NCI-H187 treated with DMSO at 0.1 percent for 48 hours (cell line): ENCODE measurements around the gene MLXIP.

Source experiments
- DNase-seq: peaks from one replicate; lab custom pipeline; 2025; lab: John Stamatoyannopoulos, UW

MLXIP gene

DNA sequence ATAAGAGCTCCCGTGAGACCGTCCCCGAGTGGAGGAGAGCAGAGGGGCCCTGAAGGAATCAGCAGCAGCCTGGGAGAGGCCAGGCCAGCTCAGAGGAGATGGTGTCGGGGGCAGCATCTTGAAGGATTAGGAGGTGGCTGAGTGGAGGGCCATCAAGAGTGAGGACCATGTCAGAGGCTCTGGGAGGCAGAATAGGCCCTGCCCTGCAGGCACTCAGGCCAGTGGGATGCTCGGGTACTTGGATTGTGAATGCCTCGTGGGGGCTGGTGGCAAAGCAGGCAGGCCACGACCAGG is 47.7 kb downstream of the MLXIP start:
- DNase-seq, result no peak

DNA sequence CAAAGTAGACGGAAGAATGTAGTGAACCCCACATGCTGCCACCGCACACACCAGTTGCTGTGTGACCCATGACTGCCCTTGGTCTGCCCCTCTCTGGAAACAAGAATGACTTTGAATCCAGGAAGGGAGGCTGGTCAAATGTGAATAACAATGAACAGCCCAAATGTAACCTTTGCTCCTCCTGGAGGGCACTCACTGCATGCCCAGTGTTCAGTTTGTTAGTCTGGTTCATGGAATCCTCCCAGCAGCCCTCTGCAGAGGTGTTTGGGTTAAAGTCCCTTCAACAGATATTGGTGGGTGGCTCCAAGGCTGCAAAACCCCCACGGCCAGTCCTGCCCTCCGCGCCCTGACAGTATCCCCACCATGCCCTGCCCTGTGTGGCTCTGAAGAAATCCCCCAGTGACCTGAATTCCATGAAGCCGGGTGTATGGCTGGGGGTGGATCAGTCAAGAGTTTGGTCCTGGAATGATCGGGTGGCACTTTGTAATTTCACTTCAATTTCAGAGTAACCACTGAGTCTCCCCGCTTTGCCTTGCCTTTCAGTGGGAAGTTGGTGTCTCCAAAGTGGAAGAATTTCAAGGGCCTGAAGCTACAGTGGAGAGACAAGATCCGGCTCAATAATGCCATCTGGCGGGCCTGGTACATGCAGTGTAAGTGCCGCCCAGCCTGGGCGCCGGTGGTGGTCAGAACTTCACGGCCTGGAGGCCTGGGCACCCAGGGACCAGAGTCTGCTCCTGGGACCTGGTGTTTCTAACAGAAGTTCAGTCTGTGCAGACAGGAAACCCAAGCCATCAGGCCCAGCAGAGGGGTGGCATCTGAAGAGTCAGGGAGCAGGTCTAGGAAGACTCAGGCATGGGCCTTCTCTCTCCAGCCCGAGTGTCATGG is 48.4 kb downstream of the MLXIP start:
- no peak for DNase-seq

DNA sequence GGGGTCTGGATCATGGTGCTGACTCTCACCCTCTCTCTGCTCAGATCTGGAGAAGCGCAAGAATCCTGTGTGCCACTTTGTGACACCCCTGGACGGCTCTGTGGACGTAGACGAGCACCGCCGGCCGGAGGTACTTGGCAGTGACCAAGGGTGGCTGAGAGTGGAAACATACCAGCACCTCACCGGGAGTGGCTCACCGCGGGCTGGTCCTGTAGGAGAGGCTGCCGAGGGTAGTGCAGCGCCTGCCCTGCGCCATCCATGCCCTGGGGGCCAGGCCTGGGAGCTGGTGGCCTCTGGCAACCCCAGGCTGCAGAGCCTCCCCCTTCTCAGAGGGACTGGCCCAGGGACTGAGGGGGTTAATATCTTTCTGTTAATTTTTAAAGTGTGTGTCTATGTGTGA is 49.3 kb downstream of the MLXIP start:
- no peak for DNase-seq

DNA sequence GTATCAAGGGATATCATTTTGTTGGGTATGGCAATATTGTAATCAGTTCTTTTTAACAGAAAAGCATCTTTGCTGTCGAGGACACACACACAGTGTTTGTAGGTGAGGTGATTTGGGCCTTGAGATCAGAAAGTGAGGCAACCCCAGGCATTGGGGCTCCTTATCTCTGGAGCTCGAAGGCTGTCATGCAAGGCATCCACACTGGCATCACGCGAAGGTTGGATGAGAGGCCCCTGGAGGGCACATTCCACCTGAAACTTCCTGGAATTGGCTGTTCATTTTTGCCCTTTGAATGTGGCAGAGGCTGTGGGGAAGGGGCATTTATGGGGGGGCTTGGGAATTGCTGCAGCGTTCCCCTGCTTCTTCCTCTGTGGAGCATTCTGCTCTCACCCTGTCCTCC is 49.9 kb downstream of the MLXIP start:
- DNase-seq, result no peak

DNA sequence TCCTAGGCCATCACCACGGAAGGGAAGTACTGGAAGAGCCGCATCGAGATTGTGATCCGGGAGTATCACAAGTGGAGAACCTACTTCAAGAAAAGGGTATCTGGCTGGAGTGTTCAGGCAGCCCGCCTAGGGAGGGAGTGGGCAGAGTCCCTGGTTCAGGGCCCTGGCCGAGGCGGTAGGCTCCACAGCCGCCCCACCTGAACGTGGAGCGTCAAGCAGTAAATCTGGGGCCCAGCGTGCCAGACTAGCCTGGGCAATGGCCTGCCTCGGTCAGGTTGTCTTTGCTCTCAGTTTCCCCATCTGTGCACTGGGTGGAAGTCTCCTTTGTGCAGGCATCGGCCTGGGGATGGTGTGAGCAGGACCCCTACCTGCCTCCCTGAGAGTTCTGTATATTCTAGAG is 50.6 kb downstream of the MLXIP start:
- DNase-seq, result no peak

DNA sequence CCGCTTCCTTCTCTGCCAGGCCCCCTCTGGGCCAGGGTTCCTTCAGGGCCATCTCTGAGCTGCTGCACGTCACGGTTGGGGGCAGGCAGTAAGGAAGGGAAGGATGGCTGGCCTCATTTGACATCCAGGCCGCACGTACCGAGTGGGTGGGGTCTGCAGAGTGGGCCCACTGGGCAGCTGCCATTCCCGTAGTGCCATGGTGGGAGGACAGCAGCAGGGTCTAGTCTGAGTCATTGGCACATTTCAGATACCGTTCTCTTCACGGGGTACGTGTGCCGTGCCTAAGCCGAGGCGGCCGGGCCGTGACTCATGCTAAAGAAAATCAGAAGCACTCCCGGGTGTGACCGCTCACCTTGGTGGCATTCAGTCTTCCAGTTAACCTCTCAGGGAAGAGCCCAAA is 51.6 kb downstream of the MLXIP start:
- no peak for DNase-seq

DNA sequence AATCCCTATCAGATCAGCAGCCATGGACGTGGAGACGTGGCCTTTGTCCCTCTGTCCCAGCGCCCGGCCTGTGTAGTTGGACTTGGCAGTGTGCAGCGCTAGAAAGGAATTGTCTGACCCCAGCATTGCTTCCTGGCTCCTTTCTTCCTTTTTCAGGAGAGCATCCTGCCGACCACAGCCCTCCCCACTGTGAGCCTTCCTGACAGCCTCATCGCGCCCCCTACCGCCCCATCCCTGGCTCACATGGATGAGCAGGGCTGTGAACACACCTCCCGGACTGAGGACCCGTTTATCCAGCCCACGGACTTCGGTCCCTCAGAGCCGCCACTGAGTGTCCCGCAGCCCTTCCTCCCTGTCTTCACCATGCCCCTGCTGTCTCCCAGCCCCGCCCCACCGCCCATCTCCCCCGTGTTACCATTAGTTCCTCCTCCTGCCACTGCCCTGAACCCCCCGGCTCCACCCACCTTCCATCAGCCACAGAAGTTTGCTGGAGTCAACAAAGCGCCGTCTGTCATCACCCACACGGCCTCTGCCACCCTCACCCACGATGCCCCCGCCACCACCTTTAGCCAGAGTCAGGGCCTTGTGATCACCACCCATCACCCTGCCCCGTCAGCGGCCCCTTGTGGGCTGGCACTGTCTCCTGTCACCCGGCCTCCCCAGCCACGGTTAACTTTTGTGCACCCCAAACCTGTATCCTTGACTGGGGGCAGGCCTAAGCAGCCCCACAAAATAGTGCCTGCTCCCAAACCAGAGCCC is 54.8 kb downstream of the MLXIP start:
- DNase-seq, result no peak

DNA sequence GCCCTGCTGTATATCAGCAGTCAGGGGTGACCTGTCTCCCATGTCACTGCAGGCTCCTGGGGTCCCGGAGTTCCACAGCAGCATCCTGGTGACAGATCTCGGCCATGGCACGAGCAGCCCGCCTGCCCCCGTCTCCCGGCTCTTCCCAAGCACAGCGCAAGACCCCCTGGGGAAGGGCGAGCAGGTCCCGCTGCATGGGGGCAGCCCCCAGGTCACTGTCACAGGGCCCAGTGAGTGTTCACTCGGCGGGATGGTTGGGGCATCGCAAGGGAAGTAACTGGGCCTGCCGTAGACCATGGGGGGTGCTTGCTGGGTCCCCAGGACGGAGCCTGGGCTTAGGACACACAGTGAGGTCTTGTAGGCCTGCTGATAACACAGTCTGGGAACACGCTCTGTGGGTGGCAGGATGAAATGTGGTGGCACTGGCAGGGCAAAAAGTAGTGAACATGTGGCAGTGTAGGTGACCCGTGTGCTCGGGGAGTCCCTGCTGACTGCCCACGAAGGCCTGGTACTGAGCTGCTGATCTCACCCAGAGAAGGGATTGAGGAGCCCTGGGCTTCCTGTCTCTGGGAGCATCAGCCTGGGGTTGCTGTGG is 57.0 kb downstream of the MLXIP start:
- no peak for DNase-seq

DNA sequence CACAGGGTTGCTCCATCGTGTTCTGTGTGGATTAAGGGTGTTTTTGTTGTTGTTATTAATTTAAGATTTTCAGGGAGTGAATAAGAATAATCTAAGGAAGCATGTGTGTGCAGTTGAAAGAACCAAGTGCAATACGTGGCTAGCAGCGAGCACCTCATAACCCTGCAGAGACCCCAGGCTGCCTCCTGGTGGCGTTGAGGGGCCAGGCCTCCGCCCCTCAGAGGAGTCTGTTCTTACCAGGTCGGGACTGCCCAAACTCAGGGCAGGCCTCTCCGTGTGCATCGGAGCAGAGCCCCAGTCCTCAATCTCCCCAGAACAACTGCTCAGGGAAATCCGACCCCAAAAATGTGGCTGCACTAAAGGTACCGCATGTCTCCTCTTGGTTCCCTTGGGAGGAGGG is 58.7 kb downstream of the MLXIP start:
- no peak for DNase-seq

DNA sequence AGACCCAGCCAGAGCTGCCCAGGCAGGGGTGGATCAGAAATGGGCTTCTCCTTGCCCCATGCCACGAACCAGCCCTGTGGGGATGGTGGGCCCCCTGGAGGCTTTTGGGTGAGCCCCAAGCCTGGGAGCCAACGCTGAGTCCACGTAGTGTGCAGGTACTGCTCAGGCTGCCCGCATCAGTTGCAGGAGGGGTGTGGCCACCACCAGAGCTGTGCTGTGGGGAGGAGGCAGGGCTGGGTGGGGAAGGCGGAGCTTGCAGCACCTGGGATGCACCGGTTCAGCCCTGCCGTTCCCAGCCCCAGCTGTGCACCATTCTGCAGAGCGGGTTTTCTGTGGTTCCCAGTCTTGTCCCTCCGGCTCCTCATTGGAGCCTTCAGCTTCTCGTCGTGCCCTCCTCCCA is 59.1 kb downstream of the MLXIP start:
- DNase-seq, result peak; percentile 64

DNA sequence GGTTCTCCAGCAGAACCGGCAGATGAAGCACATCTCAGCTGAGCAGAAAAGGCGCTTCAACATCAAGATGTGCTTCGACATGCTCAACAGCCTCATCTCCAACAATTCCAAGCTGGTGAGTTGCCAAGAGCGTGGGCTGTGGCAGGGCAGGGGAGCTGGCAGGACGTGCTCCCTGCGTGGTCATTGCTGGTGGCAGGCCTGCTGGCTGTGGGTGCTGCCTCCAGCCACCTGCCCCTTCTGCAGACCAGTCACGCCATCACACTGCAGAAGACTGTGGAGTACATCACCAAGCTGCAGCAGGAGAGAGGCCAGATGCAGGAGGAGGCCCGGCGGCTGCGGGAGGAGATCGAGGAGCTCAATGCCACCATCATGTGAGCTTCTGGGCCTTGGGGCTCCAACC is 59.6 kb downstream of the MLXIP start:
- no peak for DNase-seq

DNA sequence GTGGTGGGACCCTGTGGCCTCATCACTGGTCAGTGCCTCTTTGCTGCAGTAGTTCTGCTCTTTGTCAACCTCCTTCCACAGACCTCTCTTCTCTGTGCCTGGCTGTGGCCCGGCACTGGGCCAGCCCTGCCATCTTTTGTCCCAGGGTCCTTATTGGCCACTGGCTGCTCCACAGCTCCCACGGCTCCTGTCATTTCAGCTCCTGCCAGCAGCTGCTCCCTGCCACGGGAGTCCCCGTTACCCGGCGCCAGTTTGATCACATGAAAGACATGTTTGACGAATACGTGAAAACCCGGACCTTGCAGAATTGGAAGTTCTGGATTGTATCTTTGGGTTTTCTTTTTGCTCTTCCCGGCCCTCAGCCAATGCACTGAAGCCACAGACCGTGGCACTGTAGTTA is 60.1 kb downstream of the MLXIP start:
- no peak for DNase-seq

DNA sequence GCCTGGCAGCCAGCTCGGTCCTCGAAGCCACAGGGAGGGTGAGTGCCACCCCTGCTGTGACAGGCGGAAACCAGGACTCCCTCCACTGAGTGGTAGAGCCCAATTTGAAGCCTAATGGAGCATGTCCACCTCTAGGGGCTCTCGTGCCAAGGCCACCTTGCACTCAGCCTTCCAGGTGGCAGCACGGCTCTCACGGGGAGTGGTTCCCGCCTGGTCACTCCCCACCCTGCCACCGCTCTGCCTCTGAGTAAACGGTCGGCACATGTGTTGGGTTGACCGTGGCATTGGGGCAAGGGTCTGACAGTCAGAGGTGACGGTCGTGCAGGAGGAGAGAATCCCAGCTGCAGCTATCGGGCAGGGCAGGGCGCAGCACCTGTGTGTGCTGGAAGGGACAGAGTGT is 60.7 kb downstream of the MLXIP start:
- peak; percentile 36 for DNase-seq

DNA sequence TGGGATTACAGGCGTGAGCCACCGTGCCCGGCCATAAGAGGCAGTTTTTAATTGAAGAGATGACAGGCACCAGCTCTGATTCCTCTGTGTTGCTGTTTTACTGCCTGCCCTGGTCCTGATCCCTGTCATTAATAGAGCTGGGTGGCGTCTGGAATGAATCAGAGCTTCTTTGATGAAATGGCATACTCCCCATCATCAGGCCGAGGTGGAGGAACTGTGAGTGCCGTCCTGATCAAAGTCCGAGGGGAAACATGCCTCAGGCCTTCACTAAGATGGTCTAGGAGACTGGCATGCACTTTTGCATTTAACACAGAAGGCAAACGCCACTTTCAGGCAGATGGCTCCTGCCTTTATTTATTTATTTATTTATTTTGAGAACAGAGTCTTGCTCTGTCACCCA is 61.4 kb downstream of the MLXIP start:
- no peak for DNase-seq

DNA sequence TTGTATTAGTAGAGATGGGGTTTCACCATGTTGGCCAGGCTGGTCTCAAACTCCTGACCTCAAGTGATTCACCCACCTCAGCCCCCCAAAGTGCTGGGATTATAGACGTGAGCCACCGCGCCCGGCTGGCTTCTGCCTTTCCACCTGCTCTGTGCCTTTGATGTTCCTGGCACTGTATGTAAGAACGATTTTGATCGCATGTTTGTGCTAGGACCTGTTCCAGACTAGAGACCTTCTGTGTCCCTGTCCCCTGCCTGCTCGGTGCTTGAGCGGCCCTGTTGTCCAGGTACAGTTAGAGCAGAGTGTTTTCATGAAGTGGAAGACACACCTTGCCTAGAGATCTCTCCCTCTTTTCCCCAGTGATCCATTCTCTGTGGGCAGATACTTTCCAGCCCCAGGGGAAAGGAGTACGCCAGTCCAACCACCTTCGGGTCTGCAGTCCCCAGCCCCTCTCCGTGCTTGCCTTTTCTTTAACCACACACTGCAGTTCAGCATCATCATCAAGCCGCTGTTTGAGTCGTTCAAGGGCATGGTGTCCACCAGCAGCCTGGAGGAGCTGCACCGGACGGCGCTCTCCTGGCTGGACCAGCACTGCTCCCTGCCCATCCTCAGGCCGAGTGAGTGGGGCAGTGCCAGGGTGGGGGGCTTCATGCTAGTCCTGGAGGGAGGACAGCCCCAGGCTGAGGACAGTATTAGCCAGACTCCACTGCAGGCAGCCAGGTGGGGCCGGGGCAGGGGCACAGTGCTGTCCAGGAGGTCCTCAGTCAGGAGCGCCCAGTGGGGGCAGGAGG is 62.1 kb downstream of the MLXIP start:
- DNase-seq, result no peak

DNA sequence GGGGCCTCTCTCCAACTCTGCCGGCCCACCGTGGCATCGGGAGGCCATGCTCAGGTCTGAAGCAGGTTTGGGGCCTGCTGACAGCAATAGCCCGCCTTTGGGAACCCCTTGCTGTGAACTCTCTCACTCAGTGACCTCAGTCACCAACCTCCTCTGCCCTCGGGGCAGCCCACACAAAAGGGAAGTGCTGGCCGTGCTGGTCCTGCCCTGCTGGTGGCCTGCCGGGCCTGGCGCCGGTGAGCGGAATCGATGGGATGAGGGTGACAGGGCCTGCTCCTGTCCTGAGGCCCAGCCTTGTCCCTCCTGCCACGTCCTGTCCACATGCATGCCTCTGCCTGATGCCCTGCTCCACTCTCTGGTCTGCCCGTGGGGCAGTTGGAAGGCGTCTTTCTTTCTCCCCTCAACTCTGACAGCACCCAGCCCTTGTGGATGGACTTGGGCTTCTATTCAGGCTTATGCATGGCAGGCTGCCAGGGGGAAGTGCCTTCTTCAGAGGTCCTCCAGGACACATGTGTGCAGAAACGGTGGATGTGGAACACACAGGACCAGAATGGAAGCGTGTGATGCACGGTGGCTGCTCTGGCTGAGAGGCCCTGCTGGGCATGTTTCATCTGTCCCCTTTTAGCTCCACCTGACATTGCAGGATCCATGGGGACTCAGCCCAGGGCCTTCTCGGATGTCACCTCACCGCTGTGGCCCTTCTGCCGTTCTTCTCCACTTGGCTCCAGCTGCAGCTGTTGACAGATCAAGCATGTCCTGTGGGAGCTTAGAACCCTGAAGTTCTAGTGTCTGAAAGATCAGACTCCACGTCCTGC is 63.6 kb downstream of the MLXIP start:
- DNase-seq, result no peak

DNA sequence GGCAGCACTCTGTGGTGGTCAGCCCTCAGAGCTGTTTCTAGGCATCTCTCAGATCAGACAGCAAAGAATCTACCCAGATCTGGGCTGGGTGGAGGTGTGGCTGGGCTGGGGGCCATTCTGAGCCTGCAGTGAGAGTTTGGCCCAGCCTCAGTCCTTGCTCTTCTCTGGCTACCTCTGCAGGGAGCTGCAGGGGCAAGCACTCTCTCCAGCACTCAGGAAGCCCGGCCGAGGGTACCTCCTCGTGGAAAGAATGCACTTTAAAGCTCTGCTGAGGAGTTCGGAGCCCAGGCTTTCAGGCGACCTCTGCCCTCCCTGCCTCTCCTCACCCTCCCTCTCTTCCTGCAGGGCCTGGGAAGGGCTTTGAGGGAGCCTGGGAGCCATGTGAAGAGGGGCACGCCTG is 64.3 kb downstream of the MLXIP start:
- DNase-seq, result no peak

DNA sequence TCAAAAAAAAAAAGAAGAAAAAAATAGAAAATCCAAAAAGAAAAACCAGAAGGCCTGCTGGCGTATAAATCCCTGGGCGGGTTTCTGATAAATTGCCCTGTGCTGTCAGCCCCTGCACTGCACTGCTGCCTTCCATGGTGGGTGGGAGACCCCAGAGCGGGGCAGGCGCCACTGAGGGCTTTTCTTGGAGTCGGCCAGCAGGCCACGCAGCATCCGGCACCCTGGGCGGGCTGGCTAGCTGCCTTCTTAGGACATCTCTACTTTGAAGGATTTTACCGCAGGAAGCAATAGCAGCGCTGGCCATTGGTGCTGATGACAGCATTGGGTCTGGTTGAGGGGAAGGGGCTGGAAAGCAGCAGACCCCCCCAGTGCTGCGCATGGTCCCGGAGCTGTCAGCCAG is 66.3 kb downstream of the MLXIP start:
- no peak for DNase-seq

DNA sequence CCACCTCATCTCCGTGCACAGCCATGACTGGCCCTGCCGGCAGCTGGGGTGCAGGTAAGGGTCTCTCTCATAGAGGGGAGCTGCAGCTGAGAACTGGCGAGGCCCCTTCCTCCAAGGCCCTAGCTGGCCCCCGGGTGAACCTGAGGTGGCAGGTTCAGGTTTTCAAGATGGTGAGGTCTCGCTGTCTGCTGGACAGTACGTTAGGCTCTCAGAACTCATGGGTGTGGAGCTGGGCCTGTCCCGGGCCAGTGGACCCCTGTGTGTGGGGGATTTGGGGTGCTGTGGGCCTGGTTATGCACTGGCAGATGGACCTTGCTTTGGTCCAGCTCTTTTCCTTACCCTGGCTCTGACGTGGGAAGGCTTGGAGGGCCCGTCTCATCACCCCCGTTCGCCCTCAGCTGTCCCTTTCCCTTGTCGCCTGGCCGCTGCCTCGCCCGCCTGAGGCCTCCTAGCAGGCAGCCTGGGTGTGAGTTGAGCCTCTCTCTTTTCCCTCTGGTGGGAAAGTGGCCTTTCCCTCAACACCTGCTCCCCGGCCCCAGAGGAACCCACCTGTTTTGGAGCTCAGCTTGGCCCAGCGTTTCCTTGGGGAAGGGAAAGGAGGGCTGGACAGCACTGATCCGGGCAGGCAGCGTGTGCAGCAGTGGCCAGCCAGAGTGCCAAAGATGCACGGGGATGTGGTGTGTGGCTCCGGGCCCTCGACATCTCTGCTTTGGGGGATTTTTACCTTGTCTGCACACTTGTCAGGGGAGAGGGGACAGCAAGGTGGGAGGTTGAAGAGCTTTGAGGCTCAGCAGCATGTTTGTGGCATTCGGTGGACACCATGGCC is 67.2 kb downstream of the MLXIP start:
- DNase-seq, result no peak

DNA sequence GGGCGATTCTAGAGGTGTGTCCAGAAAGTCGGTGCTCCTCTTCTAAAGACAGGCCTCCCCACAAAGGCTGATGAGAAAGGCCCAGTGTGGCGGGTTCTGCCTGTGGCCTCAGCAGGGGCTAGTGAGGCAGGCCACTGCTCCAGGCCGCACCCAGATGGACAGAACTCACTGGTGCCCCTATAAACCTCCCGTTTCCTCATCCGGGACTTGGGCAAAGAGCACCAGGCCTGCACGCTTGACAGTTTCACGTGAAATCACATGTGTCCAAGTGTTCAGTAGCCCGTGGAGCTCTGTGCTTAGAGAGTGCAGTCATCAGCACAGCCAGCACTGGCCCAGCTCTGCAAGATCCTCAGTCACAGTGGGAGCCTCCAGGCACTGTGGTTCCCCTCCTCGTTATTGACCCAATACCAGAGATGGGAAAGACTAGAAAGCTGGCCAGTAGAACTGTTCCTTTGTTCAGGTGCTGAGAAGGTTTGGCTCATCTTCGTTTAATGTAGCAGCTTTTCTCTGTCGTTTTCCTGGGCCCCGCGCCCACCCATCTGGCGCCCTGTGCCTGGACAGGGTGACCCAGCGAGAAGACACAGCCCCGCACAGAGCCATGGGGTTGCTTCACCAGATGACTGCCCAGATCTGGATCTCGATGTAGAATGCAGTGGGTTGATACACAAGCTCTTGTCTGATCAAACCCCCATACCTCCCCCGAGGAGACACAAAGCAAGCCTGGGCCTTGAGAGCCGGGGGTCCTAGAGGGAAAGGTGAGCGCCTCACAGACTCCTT is 69.1 kb downstream of the MLXIP start:
- DNase-seq, result no peak
